GM19397 (cell line): ENCODE measurements around the gene FAM110A.
"Not testable (repeated sequence)": the region's sequence is repeated elsewhere in the genome, so short reads cannot be mapped to it uniquely, and the experiment has no call there.

Source experiments
- ATAC-seq: cut with Tn5 transposase; IDR thresholded peaks from one replicate; pipeline ENCODE4 v1.9.1; 2021; ENCODE audit warnings: mild to moderate bottlenecking, moderate library complexity; ENCODE audit not compliant: unreplicated experiment

FAM110A gene

DNA sequence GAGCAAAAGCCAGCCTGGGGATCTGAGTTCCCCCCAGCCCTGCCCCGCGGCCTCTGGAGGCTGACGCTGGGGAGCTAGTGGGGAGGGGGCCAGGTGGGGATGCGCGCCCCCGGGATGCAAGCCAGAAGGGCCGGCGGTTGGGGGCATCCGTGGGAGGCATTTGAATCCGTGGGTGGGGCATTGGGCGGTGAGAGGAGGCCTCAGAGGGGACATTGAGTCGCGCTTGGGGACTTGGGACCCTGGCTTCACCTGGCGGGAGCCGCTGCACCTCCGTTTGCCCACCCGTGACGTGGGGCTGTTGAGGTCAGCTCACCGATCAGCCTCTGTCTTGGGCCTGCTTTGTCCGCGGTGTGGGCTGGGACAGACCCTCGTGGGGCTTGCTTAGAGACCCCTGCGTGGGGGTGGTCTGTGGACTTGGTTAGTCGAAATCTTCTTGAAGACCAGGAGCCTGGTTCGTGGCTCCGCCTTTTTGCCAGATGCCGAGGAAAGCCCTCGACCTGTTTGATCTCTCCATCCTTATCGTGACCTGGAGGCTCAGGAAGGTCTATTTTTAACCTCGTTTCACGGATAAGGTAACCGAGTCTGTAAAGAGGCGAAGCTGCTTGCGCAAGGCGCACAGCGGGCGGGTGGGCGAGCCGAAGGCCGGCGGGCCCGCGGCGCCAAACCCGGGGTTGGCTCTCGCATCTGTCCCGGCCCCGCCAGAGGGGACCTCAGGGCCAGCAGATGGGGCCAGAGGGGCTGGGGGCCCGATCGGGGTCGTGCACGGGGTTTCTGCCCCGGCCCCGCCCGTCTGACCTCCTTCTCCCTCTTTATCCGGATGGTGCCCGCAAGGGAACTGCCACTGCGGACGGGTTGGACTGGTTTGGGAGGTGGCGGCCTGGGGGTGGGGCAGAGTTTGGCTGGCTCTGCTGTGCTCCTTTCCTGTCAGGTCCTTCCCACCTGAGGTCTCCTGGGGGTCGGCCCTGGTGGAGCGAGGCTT lies 8.3 kb downstream of the FAM110A start:
- ATAC-seq, result no peak

DNA sequence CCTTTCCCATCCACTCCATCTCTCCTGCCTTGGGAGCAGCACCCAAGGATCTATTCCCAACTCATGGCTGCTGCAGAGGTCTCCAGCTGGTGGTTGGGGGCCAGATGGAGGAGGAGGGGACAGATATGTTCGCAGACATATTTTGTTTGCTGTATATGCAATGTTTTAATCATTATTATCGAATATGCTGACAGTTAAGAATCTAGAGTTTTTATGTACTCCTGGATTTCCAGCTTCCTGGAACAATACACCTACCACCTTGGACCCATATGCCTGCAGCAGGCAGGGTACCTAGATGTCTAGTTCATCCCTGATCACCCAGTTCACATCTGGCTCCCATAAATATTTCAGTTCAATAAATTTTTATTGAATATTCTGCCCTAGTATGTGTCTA lies 9.0 kb downstream of the FAM110A start:
- no peak for ATAC-seq

- ATAC-seq, result no peak
Measured at GRCh38 chr20:843912-844311, 10.4 kb downstream of the FAM110A start.

- peak; percentile 95 for ATAC-seq
Measured at GRCh38 chr20:844473-845225, 11.1 kb downstream of the FAM110A start.

- no peak for ATAC-seq
Measured at GRCh38 chr20:845226-845868, 11.8 kb downstream of the FAM110A start.

- no peak for ATAC-seq
Measured at GRCh38 chr20:845941-846893, 12.7 kb downstream of the FAM110A start.

DNA sequence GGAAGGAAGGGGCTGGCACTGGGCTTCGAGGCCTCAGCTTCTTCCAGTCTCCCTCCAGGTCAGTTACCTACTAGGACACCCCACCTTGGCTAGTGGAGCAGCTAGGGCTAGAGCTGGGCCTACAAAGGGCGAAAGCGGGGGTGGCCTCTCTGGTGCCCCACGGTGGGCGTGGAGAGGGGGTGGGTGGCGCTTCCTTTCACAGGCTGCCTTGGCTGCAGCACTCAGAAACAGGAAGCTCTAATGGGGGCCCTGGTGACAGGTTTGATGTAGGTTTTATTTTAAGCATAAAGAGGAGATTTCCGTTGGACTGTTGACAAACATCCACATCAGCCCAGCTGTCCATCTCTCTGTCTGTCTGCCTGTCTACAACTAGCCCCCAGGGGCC lies 13.4 kb downstream of the FAM110A start:
- no peak for ATAC-seq

GRCh38 chr20:848193-848592 lies 14.7 kb downstream of the FAM110A start:
- ATAC-seq, result no peak

DNA sequence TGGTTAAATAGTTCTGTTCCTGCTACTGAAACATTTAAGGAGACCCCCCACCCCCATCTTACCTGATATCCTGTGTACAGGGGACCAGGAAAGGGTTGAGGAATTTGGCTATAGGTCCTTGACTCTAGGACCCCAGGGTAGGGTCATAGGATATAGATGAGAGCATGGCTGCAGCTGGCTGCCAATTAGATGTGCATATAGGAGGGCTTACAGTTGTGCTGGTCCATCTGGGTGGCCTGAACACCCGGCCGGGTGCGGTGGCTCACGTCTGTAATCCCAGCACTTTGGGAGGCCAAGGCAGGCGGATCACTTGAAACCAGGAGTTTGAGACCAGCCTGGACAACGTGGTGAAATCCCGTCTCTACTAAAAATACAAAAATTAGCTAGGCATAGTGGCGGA lies 15.2 kb downstream of the FAM110A start:
- ATAC-seq, result not testable (repeated sequence)

DNA sequence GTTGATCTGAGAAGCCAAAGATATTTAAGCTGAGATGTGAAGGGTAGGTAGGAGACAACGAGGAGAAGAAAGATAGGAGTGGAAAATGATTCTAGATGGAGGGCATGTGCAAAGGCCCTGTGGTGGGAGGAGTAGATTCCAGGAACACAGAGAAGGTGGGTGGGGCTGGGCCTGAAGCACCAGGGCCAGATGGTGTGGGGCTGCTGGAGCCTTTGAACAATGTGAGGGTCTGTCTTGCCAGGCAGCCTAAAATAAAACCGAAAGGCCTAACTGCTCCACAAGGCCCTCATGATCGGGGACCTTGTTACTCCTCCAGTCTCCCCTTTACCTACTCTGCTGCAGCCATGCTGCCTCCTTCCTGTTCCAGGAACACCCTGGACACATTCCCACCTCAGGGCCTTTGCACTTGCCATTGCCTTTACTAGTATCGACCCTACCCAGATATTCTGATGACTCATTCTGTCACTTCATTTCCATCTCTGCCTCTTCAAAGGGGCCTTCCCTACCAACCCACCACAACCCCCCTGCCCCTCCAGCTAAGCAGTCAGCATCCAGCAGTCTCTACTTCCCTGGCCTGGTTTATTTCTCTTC lies 20.0 kb downstream of the FAM110A start:
- no peak for ATAC-seq

GRCh38 chr20:854601-855000 lies 21.1 kb downstream of the FAM110A start:
- no peak for ATAC-seq

DNA sequence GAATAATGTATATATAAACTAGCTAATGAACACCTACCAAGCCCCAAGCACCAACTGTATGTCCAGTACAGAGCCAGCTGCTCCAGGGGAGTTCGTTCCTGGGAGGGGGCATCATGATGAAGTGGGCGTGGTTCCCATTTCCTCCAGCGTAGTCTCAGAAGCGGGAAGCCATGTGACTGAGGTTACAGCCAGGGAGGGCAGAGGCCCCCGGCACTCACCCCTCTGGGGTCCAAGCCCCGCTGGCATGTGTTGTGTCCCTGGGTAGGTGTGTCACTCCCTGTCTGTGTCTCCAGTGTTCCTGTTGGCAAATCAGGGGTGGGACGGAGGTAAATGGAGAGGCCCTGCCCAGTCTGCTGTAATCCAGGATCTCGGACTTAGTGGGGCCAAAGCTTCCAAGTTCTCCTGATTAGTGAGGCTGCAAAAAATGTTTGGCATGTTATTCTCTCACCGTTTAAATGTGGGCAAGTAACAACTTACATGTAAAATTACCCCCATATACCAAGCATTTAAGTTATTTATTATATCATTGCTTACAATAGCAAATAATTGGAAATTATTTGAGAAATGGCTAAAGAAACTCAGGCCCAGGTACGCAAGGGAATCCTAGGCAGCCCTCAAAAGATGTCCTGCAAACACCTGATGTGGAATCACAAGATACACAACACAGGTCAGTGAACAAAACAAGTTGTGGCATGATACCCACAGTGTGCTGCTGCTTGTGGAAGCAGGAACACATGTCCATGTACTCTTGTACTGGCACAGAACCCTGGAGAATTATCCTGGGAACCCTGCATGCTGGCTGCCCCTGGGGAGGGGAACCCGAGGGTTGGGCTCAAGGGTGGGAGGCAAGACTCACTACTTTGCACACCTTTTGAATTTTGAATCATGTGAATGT lies 22.2 kb downstream of the FAM110A start:
- no peak for ATAC-seq

DNA sequence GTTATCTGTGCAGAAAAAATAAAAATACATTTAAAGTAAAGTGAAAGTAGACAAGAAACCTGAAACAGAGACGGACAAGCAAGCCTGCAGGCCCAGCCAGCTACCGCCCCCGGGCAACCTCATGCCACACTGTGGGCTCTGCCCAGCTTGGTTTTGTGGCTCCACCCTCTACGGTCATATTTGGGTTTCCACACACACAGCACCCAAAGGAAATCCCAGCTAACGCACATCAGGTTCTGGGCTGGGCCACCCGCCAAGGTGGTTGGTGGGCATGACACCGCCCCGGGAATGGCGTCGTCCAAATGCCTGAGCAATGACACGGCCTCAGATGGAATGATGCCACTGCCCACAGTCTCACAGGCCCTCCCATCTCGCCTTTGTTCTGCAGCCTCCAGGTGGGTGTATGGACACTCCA lies 22.9 kb downstream of the FAM110A start:
- no peak for ATAC-seq

DNA sequence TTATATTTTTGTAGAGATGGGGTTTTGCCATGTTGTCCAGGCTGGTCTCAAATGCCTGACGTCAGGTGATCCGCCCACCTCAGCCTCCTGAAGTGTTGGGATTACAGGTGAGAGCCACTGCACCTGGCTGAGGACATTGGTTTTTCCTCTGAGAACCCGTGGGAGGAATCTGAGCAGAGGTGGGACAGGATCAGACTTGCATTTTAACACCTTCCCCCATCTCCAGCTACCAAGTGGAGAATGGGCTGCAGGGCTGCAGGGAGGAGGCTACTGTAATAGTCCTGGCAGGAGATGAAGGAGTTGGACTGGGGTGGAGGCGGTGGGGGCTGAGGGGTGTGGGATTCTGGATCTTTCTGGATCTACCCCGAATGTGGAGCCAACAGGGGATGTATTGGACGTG lies 24.5 kb downstream of the FAM110A start:
- no peak for ATAC-seq

- no peak for ATAC-seq
Measured at GRCh38 chr20:859751-860231, 26.3 kb downstream of the FAM110A start.

DNA sequence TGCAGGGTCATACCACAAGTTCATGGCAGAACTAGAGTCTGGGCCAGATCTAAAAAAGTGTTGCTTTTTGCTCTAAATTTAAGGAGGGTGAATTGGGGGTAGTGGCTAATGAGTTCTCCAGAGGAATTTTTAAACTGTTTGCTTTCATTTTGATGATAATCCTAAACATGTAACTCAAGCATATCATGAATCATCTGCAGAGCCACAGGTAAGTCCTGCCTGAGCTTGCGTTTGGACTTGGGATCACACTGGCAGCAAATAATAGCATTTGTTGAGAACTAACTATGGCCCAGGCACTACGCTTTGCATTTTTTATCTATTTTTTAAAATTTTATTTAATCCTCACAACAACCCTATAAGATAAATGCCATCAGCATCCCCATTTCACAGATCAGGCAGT lies 27.4 kb downstream of the FAM110A start:
- no peak for ATAC-seq

- ATAC-seq, result no peak
Measured at GRCh38 chr20:865440-865839, 31.9 kb downstream of the FAM110A start.

DNA sequence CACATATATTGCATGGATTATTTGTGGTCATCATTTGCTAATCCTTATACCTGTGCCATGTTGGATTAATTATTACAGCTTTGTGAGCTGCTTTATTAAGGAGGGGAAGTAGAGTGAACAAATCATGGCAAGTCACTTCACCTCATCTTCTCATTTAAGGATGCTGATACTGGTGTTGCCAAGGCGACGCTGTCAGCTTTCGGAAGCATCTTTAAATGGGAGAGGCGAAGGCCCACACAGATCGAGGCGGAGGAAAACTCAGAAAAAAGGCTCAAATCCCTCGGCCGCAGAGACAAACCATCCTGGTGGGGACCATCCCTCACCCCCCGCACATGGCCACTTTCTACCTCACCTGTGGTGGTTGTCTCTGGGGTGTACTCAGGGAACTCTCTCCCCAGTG lies 34.8 kb downstream of the FAM110A start:
- no peak for ATAC-seq

DNA sequence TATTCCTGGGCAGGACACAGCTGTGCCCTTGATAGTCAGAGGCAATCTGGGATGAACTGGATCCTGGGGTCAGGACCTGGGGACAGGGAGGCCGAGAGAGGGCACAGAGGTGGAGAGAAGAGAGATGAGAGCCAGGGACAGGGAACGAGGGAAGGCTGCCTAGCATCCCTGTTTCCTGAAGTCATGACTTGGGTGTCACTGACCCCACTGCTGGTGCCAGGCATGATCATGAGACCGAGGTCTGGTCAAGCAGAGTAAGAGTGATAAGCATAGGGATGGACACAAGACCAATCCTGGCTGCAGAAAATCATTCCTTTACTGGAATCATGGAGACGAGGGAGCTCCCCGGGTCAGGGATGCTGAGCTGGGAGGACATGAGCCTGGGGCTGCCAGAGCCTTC lies 36.1 kb downstream of the FAM110A start:
- ATAC-seq, result no peak
